Hepatocyte (in vitro differentiated cells): ENCODE results near the gene CTNND2. TPM values are rescaled to one million over a fixed set of nuclear protein-coding genes. Genes with fewer than 3 reads are reported as not detected.

Source experiments
- DNase-seq: peaks from one replicate; pipeline ENCODE4 v3.0.0-alpha.2; 2016; ENCODE audit warnings: low spot score
- H2AFZ ChIP-seq: fragments of 200-600 bp; sonication (generic); 2 replicates; pipeline ENCODE4 v1.6.0; 2016; ENCODE audit warnings: antibody characterized with exemption, mild to moderate bottlenecking
- H3K27ac ChIP-seq: fragments of 200-600 bp; sonication (generic); 2 replicates; pipeline ENCODE4 v1.5.1; 2016; ENCODE audit warnings: mild to moderate bottlenecking
- H3K27me3 ChIP-seq: fragments of 200-600 bp; sonication (generic); 2 replicates; pipeline ENCODE4 v1.6.1; 2016
- H3K36me3 ChIP-seq: fragments of 200-600 bp; sonication (generic); replicated peaks from 2 replicates; pipeline ENCODE4 v1.5.1; 2016; ENCODE audit warnings: low read depth; ENCODE audit not compliant: insufficient read depth
- H3K4me1 ChIP-seq: fragments of 200-600 bp; sonication (generic); 2 replicates; pipeline ENCODE4 v1.5.1; 2016; ENCODE audit warnings: mild to moderate bottlenecking, moderate library complexity; ENCODE audit not compliant: insufficient read depth
- H3K4me2 ChIP-seq: fragments of 200-600 bp; sonication (generic); 2 replicates; pipeline ENCODE4 v1.6.0; 2016
- H3K4me3 ChIP-seq: fragments of 200-600 bp; sonication (generic); 2 replicates; pipeline ENCODE4 v1.5.1; 2016; ENCODE audit warnings: mild to moderate bottlenecking
- H3K79me2 ChIP-seq: fragments of 200-600 bp; sonication (generic); 2 replicates; pipeline ENCODE4 v1.6.0; 2017; ENCODE audit warnings: mild to moderate bottlenecking
- H3K9me2 ChIP-seq: fragments of 200-600 bp; sonication (generic); replicated peaks from 2 replicates; pipeline ENCODE4 v1.6.0; 2017; ENCODE audit warnings: mild to moderate bottlenecking; ENCODE audit not compliant: insufficient read depth
- H3K9me3 ChIP-seq: fragments of 200-600 bp; sonication (generic); 2 replicates; pipeline ENCODE4 v1.5.1; 2016; ENCODE audit warnings: low read depth, mild to moderate bottlenecking
- H4K20me1 ChIP-seq: fragments of 200-600 bp; sonication (generic); 2 replicates; pipeline ENCODE4 v1.6.0; 2016; ENCODE audit warnings: mild to moderate bottlenecking; ENCODE audit not compliant: insufficient read depth, poor library complexity, severe bottlenecking
- CTCF ChIP-seq: fragments of 200-600 bp; sonication (generic); IDR thresholded peaks from 2 replicates; pipeline ENCODE4 v1.5.1; 2016; ENCODE audit warnings: antibody characterized with exemption, mild to moderate bottlenecking; ENCODE audit not compliant: poor library complexity
- EZH2 ChIP-seq: fragments of 200-600 bp; sonication (generic); IDR thresholded peaks from 2 replicates; pipeline ENCODE4 v1.6.1; 2016; ENCODE audit warnings: antibody characterized with exemption, mild to moderate bottlenecking, borderline replicate concordance
- EZH2phosphoT487 ChIP-seq: fragments of 200-600 bp; sonication (generic); IDR thresholded peaks from one replicate; pipeline ENCODE4 v1.6.1; 2018; ENCODE audit warnings: antibody characterized with exemption, mild to moderate bottlenecking, low read depth, moderate library complexity; ENCODE audit not compliant: unreplicated experiment, severe bottlenecking
- WGBS: methylation state at CpG from one replicate; pipeline ENCODE4 v1.1.6; 2016; ENCODE audit warnings: low lambda C conversion rate; ENCODE audit errors: missing lambda C conversion rate; 5-methylcytosine and 5-hydroxymethylcytosine counted together
- polyA plus RNA-seq: library from polyadenylated mRNA; unstranded; fragments of >200 nt; fragmentation: Nextera tagmentation; extraction: Ambion mirVana; gene quantifications from 2 replicates; pipeline ENCODE4 v1.2.1, GENCODE V29; 2016
- total RNA-seq: library from RNA; depleted of rRNA; stranded (reverse); fragments of >200 nt; gene quantifications from 2 replicates; pipeline ENCODE4 v1.2.3, GENCODE V29; 2014

CTNND2 gene
- total and polyA plus RNA-seq, 2 experiments from 2014 or later, result 27.5 to 30.3 TPM

- no peak overlapping the region for H3K4me3 ChIP-seq
- H3K9me3 ChIP-seq, result no peaks in the 10 kb centered on the region
- peaks cover 25% of the 10 kb centered on the region for H3K4me1 ChIP-seq
- H3K36me3 ChIP-seq, result no peaks in the 10 kb centered on the region
- 38% methylated on average over 3 of the region's 3 CpGs for WGBS
- TF ChIP-seq CTCF (no peak), EZH2phosphoT487 (no peak), EZH2 (no peak)
- H3K27me3 ChIP-seq, result no peaks in the 10 kb centered on the region
- H3K79me2 ChIP-seq, result no peaks in the 10 kb centered on the region
- peak; percentile 20 for DNase-seq
- H4K20me1 ChIP-seq, result no peaks in the 10 kb centered on the region
- H3K27ac ChIP-seq, result no peak overlapping the region
- H3K9me2 ChIP-seq, result no peaks in the 10 kb centered on the region
- peak overlapping the region; percentile 43 for H3K4me2 ChIP-seq
- no peak overlapping the region for H2AFZ ChIP-seq
Measured at GRCh38 chr5:11595045-11595444, 309.2 kb downstream of the CTNND2 start.

- no peak for DNase-seq
- no peak overlapping the region for H3K4me2 ChIP-seq
- TF ChIP-seq CTCF, result no peak
- TF ChIP-seq EZH2, result no peak
- no peaks in the 10 kb centered on the region for H3K9me2 ChIP-seq
- H3K27ac ChIP-seq, result no peak overlapping the region
- H3K4me1 ChIP-seq, result peaks cover 25% of the 10 kb centered on the region
- no peaks in the 10 kb centered on the region for H3K27me3 ChIP-seq
- H3K9me3 ChIP-seq, result no peaks in the 10 kb centered on the region
- 88% methylated on average over 2 of the region's 2 CpGs for WGBS
- H3K36me3 ChIP-seq, result no peaks in the 10 kb centered on the region
- no peaks in the 10 kb centered on the region for H3K79me2 ChIP-seq
- no peaks in the 10 kb centered on the region for H4K20me1 ChIP-seq
- no peak overlapping the region for H2AFZ ChIP-seq
- no peak overlapping the region for H3K4me3 ChIP-seq
Measured at GRCh38 chr5:11594021-11594420, 310.2 kb downstream of the CTNND2 start.

- Histone ChIP-seq H2AFZ (no peak overlapping the region), H4K20me1 (no peaks in the 10 kb centered on the region), H3K4me1 (peaks cover 15% of the 10 kb centered on the region), H3K9me3 (no peaks in the 10 kb centered on the region), H3K79me2 (no peaks in the 10 kb centered on the region), H3K27ac (no peak overlapping the region), H3K4me3 (no peak overlapping the region), H3K4me2 (no peak overlapping the region), H3K27me3 (no peaks in the 10 kb centered on the region), H3K36me3 (no peaks in the 10 kb centered on the region), H3K9me2 (no peaks in the 10 kb centered on the region)
- DNase-seq, result no peak
- 91% methylated on average over 5 of the region's 6 CpGs for WGBS
- TF ChIP-seq EZH2phosphoT487 (no peak), CTCF (no peak), EZH2 (no peak)
Measured at GRCh38 chr5:11590475-11590874, 313.8 kb downstream of the CTNND2 start.

GRCh38 chr5:11588803-11589202, 315.4 kb downstream of the CTNND2 start:
- Histone ChIP-seq H3K27me3 (no peaks in the 10 kb centered on the region), H2AFZ (peak overlapping the region; percentile 2), H3K9me2 (no peaks in the 10 kb centered on the region), H3K27ac (no peak overlapping the region), H3K9me3 (no peaks in the 10 kb centered on the region), H3K79me2 (no peaks in the 10 kb centered on the region), H4K20me1 (no peaks in the 10 kb centered on the region), H3K4me1 (peaks cover 4% of the 10 kb centered on the region), H3K4me2 (peak overlapping the region; percentile 47), H3K4me3 (no peak overlapping the region), H3K36me3 (no peaks in the 10 kb centered on the region)
- 31% methylated on average over 6 of the region's 6 CpGs for WGBS
- TF ChIP-seq CTCF, result no peak
- no peak for TF ChIP-seq EZH2phosphoT487
- no peak for TF ChIP-seq EZH2
- DNase-seq, result no peak
